Hippocampal formation (tissue), 2 donors: ENCODE results near the gene KCNG3.
A peak's percentile ranks its signal among the peaks of the same experiment; 100 is the strongest.

Source experiments
- DNase-seq, 2 donors: peaks; one replicate each; lab custom pipeline; 2025; lab: John Stamatoyannopoulos, UW

KCNG3 gene

GRCh38 chr2:42493468-42494354 is at the start of gene KCNG3:
Gene KCNG3 (minus strand): TSS chr2:42493982. CDS start chr2:42493501, 481 bp downstream.
- DNase-seq, result peak in 1 of 2 donors; percentile 11

GRCh38 chr2:42542871-42543270 is 49.1 kb upstream of the KCNG3 start:
- DNase-seq, result no peak

GRCh38 chr2:42537493-42537892 is 43.7 kb upstream of the KCNG3 start:
- DNase-seq, result no peak

GRCh38 chr2:42532397-42532796 is 38.6 kb upstream of the KCNG3 start:
- no peak for DNase-seq

- DNase-seq, result no peak
These were observed 29.6 kb upstream of the KCNG3 start for GRCh38 chr2:42523341-42523740.

- no peak for DNase-seq
These were observed 28.3 kb upstream of the KCNG3 start for GRCh38 chr2:42522035-42522434.

- no peak for DNase-seq
These were observed 25.8 kb upstream of the KCNG3 start for GRCh38 chr2:42519624-42520023.

- no peak for DNase-seq
These were observed 22.7 kb upstream of the KCNG3 start for GRCh38 chr2:42516418-42516901.

- DNase-seq, result no peak
These were observed 19.6 kb upstream of the KCNG3 start for GRCh38 chr2:42513252-42513918.

- no peak for DNase-seq
These were observed 16.9 kb upstream of the KCNG3 start for GRCh38 chr2:42510608-42511243.

GRCh38 chr2:42510191-42510590 is 16.4 kb upstream of the KCNG3 start:
- DNase-seq, result no peak

GRCh38 chr2:42504364-42505230 is 10.8 kb upstream of the KCNG3 start:
- DNase-seq, result no peak

- DNase-seq, result no peak
These were observed 9.5 kb upstream of the KCNG3 start for GRCh38 chr2:42503291-42503690.

GRCh38 chr2:42498497-42498896 is 4.7 kb upstream of the KCNG3 start:
- no peak for DNase-seq

- no peak for DNase-seq
These were observed 1.8 kb upstream of the KCNG3 start for GRCh38 chr2:42495611-42496010.

GRCh38 chr2:42495234-42495581 is 1.4 kb upstream of the KCNG3 start:
- DNase-seq, result no peak

- DNase-seq, result peak; percentile 36 to 64
These were observed 812 bp upstream of the KCNG3 start for GRCh38 chr2:42494355-42495233.

GRCh38 chr2:42492691-42493467 is 903 bp downstream of the KCNG3 start:
- DNase-seq, result no peak

GRCh38 chr2:42488297-42488696 is 5.5 kb downstream of the KCNG3 start:
- DNase-seq, result no peak
